B cell (primary cell): Measurements from ENCODE around the gene PGBD5. TPM values are rescaled to one million over a fixed set of nuclear protein-coding genes. Genes with fewer than 3 reads are reported as not detected.

Experiments used
- ATAC-seq: fragments of 200-7000 bp; cut with Tn5 transposase; one replicate; pipeline ENCODE4 v1.10.0; 2021; ENCODE audit warnings: low read depth, mild to moderate bottlenecking, moderate number of reproducible peaks, moderate library complexity
- CTCF ChIA-PET: fragments of 350-600 bp; sonication (Branson Sonifier 250); formaldehyde crosslinking; loops from one replicate; lab custom pipeline; 2021; ENCODE audit warnings: antibody characterized with exemption, inconsistent platforms; lab: Charles Lee
- POLR2A ChIA-PET: fragments of 350-600 bp; sonication (Branson Sonifier 250); formaldehyde crosslinking; loops from one replicate; lab custom pipeline; 2021; ENCODE audit warnings: antibody characterized with exemption; lab: Charles Lee
- DNase-seq: peaks from one replicate; pipeline ENCODE4 v3.0.0; 2013
- H2AFZ ChIP-seq: 2 replicates; pipeline ENCODE4 v1.6.1; 2012; ENCODE audit warnings: mild to moderate bottlenecking, low read depth, low read length; ENCODE audit not compliant: insufficient read depth, poor library complexity, severe bottlenecking
- H3K27ac ChIP-seq, 2 donors: 1 replicate in 1 of 2; 2 replicates in 1 of 2; pipeline ENCODE4 v1.5.1; 2012 to 2013; ENCODE audit warnings: low read length in 2 of 2, mild to moderate bottlenecking in 2 of 2, moderate library complexity in 1 of 2
- H3K27me3 ChIP-seq, 4 experiments: fragments of 200-600 bp in 1 of 4; sonication (generic) in 1 of 4; replicated peaks in 1 of 4; 1 replicate in 2 of 4; 2 replicates in 2 of 4; pipeline versions ENCODE4 v1.6.1 to v1.7.0; 2013 to 2016; ENCODE audit warnings: low read length in 3 of 4, mild to moderate bottlenecking in 2 of 4, mixed read lengths in 1 of 4, moderate library complexity in 1 of 4; ENCODE audit not compliant: insufficient read depth in 4 of 4, control insufficient read depth in 3 of 4; ENCODE audit errors: control extremely low read depth in 1 of 4
- H3K36me3 ChIP-seq, 2 experiments: replicated peaks in 1 of 2; 1 replicate in 1 of 2; 2 replicates in 1 of 2; pipeline versions ENCODE4 v1.6.1 to v1.7.1; 2013; ENCODE audit warnings: low read length in 1 of 2; ENCODE audit not compliant: insufficient read depth in 2 of 2, control insufficient read depth in 1 of 2; ENCODE audit errors: control extremely low read depth in 1 of 2, extremely low read depth in 1 of 2
- H3K4me1 ChIP-seq, 2 donors: fragments of 200-600 bp in 1 of 2; sonication (generic) in 1 of 2; 1 replicate in 1 of 2; 2 replicates in 1 of 2; pipeline versions ENCODE4 v1.5.1 to v1.6.1; 2013 to 2017; ENCODE audit warnings: low read length in 2 of 2; ENCODE audit not compliant: control insufficient read depth in 2 of 2, insufficient read depth in 2 of 2
- H3K4me2 ChIP-seq: replicated peaks from 2 replicates; pipeline ENCODE3; 2012; ENCODE audit warnings: mild to moderate bottlenecking, low read depth, low read length; ENCODE audit not compliant: poor library complexity, severe bottlenecking
- H3K4me3 ChIP-seq, 5 experiments: fragments of 200-600 bp in 1 of 5; sonication (generic) in 1 of 5; 1 replicate in 3 of 5; 2 replicates in 2 of 5; pipeline versions ENCODE4 v1.5.1 to v1.7.0; 2011 to 2016; ENCODE audit warnings: low read length in 4 of 5, mild to moderate bottlenecking in 4 of 5, low read depth in 2 of 5, control low read depth in 1 of 5, moderate library complexity in 1 of 5; ENCODE audit not compliant: insufficient read depth in 1 of 5; ENCODE audit errors: control extremely low read depth in 1 of 5, extremely low read depth in 1 of 5
- H3K79me2 ChIP-seq: fragments of 200-600 bp; sonication (generic); one replicate; pipeline ENCODE4 v1.6.0; 2016; ENCODE audit warnings: low read length; ENCODE audit not compliant: control insufficient read depth, insufficient read depth
- H3K9ac ChIP-seq: fragments of 200-600 bp; sonication (generic); 2 replicates; pipeline ENCODE4 v1.6.1; 2017; ENCODE audit warnings: mild to moderate bottlenecking, low read length, moderate library complexity
- H3K9me3 ChIP-seq, 3 donors: one replicate each; pipeline versions ENCODE4 v1.6.1 to v1.7.1; 2013; ENCODE audit warnings: low read length in 2 of 3; ENCODE audit not compliant: control insufficient read depth in 2 of 3, insufficient read depth in 1 of 3; ENCODE audit errors: control extremely low read depth in 1 of 3
- H4K20me1 ChIP-seq: 2 replicates; pipeline ENCODE4 v1.6.0; 2012; ENCODE audit warnings: mild to moderate bottlenecking, low read length; ENCODE audit not compliant: insufficient read depth, control insufficient read depth, poor library complexity, severe bottlenecking
- H3K27ac Mint-ChIP-seq: one replicate; pipeline ENCODE4 v1.8.0; 2021; ENCODE audit warnings: mixed read lengths
- H3K27me3 Mint-ChIP-seq: one replicate; pipeline ENCODE4 v1.8.0; 2021; ENCODE audit warnings: mixed read lengths
- H3K4me1 Mint-ChIP-seq: one replicate; pipeline ENCODE4 v1.8.0; 2021; ENCODE audit warnings: mixed read lengths
- H3K4me3 Mint-ChIP-seq: one replicate; pipeline ENCODE4 v1.8.0; 2021; ENCODE audit warnings: mixed read lengths
- H3K9me3 Mint-ChIP-seq: one replicate; pipeline ENCODE4 v1.8.0; 2022; ENCODE audit warnings: mixed read lengths; ENCODE audit not compliant: insufficient read depth
- EZH2 ChIP-seq: IDR thresholded peaks from 2 replicates; pipeline ENCODE4 v1.6.1; 2012; ENCODE audit warnings: borderline replicate concordance, low read depth, mild to moderate bottlenecking, moderate library complexity, low read length; ENCODE audit not compliant: insufficient read depth, poor library complexity, severe bottlenecking
- WGBS: methylation state at CpG from one replicate; pipeline ENCODE4 v1.1.5; 2013; ENCODE audit warnings: missing lambda C conversion rate; ENCODE audit not compliant: insufficient coverage; 5-methylcytosine and 5-hydroxymethylcytosine counted together
- intact Hi-C: fragments of 100-400 bp; cut with micrococcal nuclease; formaldehyde crosslinking; loops from one replicate; pipeline ENCODE4 v1.10.0; 2022
- polyA plus RNA-seq: library from polyadenylated mRNA; depleted of rRNA; stranded (reverse); fragments of >200 nt; gene quantifications from 2 replicates; pipeline ENCODE4 v1.2.3, GENCODE V29; 2012
- total RNA-seq, 2 donors: library from RNA; stranded (reverse); fragments of 120-200 nt in 1 of 2; gene quantifications; 1 replicate in 1 of 2; 2 replicates in 1 of 2; pipeline versions ENCODE4 v1.2.3 to v1.2.4, GENCODE V29; 2013 to 2022
- TF ChIP-seq, protein P1 (sequence below): fragments of 200-600 bp; IDR thresholded peaks from one replicate; pipeline ENCODE4 v1.8.0; 2022; ENCODE audit warnings: antibody characterized with exemption, mild to moderate bottlenecking

Gene PGBD5
- total and polyA plus RNA-seq, 2 donors (not counting 1 experiment from before 2014, with no cell fraction given), result 0.07 TPM; not detected in 1

DNA sequence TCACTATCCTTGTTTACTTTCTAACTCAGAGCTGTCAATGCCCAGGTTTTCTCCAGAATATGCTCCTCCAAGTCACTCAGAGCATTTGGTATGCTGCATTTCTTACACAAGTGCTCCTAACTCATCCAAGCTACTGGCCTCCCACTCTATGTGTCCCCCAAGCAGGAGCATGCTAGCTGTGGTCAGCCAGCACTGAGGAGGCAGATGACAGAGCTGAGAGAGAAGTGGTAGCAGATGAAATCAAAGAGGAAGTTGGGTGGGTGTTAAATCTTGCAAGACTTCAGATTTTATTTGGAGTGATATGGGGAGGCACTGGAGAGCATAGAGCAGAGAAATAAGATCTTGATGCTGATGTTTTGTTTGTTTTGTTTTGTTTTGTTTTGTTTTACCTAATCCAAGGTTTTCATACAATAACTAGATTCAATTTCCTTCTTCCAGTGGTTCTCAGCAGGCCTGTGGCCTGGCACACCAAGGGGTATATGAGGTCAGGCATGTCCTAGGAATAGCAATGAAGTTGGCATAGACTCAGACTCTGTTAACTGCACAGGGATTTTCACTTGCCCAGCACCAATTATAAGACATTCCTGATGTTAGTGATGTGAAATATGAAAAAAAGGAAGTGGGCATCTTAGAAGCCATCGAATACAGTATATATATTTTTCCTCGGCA, 3.1 kb upstream of the PGBD5 start:
- Histone ChIP-seq H3K9ac (no peak overlapping the region), H3K9me3 (peaks cover 0 to 17% (median 0%) of the 10 kb centered on the region in 3 donors), H3K4me1 (peaks cover 10 to 12% of the 10 kb centered on the region in 2 donors), H3K27ac (no peak overlapping the region), H3K36me3 (no peaks in the 10 kb centered on the region), H3K4me2 (no peak overlapping the region), H3K4me3 (no peak overlapping the region), H2AFZ (no peak overlapping the region), H3K27me3 (peaks cover 0 to 35% (median 28%) of the 10 kb centered on the region in 4 experiments), H4K20me1 (no peaks in the 10 kb centered on the region), H3K79me2 (no peaks in the 10 kb centered on the region)
- DNase-seq, result no peak
- H3K4me3 Mint-ChIP-seq, result no peak overlapping the region
- H3K27ac Mint-ChIP-seq, result no peak overlapping the region
- H3K27me3 Mint-ChIP-seq, result peaks cover 30% of the 10 kb centered on the region
- TF ChIP-seq EZH2, result no peak
- TF ChIP-seq, protein P1, sequence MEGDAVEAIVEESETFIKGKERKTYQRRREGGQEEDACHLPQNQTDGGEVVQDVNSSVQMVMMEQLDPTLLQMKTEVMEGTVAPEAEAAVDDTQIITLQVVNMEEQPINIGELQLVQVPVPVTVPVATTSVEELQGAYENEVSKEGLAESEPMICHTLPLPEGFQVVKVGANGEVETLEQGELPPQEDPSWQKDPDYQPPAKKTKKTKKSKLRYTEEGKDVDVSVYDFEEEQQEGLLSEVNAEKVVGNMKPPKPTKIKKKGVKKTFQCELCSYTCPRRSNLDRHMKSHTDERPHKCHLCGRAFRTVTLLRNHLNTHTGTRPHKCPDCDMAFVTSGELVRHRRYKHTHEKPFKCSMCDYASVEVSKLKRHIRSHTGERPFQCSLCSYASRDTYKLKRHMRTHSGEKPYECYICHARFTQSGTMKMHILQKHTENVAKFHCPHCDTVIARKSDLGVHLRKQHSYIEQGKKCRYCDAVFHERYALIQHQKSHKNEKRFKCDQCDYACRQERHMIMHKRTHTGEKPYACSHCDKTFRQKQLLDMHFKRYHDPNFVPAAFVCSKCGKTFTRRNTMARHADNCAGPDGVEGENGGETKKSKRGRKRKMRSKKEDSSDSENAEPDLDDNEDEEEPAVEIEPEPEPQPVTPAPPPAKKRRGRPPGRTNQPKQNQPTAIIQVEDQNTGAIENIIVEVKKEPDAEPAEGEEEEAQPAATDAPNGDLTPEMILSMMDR, result no peak
- ChIA-PET POLR2A (no interaction called here), CTCF (no interaction called here)
- H3K9me3 Mint-ChIP-seq, result no peaks in the 10 kb centered on the region
- no peak for ATAC-seq
- intact Hi-C loops, result no loop called here
- 100% methylated on average over 1 of the region's 2 CpGs for WGBS
- peaks cover 9% of the 10 kb centered on the region for H3K4me1 Mint-ChIP-seq

DNA sequence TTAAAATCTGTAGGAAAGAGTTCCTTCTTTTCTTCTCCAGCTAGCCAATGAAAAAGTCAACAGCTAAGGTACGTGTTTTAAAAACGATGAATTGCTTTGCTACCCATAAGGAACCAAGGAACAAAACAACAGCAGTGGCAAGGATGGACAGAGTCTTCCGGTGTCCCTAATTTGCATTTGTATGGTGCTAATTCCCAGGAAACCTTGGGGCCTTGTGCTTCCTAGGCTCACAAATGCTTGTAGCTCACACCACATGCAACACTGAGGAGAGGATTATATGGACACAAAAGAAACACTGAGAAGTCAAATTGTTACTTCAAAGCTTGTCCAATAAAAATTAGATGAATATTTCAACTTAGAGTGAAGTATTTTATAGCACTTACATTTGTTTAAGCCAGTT, 1.8 kb upstream of the PGBD5 start:
- no peaks in the 10 kb centered on the region for H4K20me1 ChIP-seq
- POLR2A ChIA-PET, result no interaction called here
- no peak overlapping the region for H3K27ac Mint-ChIP-seq
- TF ChIP-seq EZH2, result no peak
- TF ChIP-seq, protein P1, result no peak
- H3K27me3 ChIP-seq, result peaks cover 0 to 47% (median 34%) of the 10 kb centered on the region in 4 experiments
- H3K9me3 Mint-ChIP-seq, result no peaks in the 10 kb centered on the region
- 24% methylated on average over 3 of the region's 3 CpGs for WGBS
- no peak overlapping the region for H3K9ac ChIP-seq
- CTCF ChIA-PET, result no interaction called here
- H3K4me1 Mint-ChIP-seq, result peaks cover 9% of the 10 kb centered on the region
- peaks cover 0 to 17% (median 0%) of the 10 kb centered on the region in 3 donors for H3K9me3 ChIP-seq
- H3K27ac ChIP-seq, result no peak overlapping the region
- H3K4me3 ChIP-seq, result no peak overlapping the region
- no peak overlapping the region for H3K4me2 ChIP-seq
- H3K36me3 ChIP-seq, result no peaks in the 10 kb centered on the region
- ATAC-seq (no peak), DNase-seq (no peak)
- intact Hi-C loops, result no loop called here
- H3K27me3 Mint-ChIP-seq, result peaks cover 42% of the 10 kb centered on the region
- no peaks in the 10 kb centered on the region for H3K79me2 ChIP-seq
- H3K4me3 Mint-ChIP-seq, result no peak overlapping the region
- peaks cover 10 to 12% of the 10 kb centered on the region in 2 donors for H3K4me1 ChIP-seq
- no peak overlapping the region for H2AFZ ChIP-seq
